ENCODE data around the gene GGTLC2.
A peak's percentile ranks its signal among the peaks of the same experiment; 100 is the strongest.
"Not testable (repeated sequence)": the region's sequence is repeated elsewhere in the genome, so short reads cannot be mapped to it uniquely, and the experiment has no call there.

Gene GGTLC2

DNA sequence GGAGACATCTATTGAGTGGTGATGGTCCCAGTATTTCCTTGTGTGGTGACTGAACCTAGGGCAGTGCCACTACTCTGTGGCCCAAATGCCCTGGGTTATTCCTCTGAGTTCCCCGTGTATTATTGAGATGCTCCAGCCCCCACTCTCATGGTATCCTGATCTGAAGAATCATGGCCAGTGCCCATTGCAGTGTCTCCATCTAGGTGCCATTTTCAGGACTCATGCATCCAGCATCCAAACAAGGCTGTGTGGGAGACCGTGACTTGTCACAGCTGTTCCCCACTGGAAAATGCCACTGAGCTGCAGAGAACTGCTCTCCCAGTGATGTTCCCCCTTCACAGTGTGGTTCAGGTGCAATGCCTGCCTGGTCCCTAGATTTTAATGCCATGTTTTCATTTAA lies 24.7 kb downstream of the GGTLC2 start:
- DNase-seq (ENCODE audit: low spot score), result no peak

DNA sequence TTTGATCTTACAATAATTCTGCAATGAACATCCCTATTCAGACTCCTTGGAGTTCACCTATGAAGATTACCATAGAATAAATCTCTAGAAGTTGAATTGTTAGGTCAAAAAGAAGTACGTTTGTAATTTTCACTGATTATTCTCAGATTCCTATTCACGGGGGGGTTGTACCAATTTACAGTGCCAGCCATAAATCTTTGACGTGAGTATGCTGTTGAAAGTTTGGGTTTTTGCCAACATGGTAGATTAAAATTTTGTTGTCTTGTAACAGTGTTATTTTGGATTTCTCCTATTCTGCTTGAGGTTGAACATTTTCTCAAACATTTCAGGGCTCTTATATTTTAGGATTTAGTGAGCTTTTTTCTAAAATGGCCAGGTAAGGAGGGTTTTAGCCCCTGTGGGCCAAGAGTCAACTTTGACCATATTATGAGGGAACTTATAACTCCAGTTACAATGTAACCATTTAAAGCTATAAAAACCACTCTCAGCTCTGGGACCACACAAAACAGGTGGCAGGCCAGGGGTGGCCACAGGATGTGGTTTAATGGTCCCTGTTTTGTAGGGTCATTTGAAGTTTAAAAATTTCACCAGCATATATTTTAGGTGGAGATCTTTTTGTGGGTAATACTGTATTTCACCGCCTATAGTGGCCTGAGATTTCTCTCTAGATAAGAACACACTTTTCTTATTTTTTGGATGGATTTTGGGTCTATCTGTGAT lies 25.8 kb downstream of the GGTLC2 start:
- no peak for DNase-seq (ENCODE audit: low spot score)

DNA sequence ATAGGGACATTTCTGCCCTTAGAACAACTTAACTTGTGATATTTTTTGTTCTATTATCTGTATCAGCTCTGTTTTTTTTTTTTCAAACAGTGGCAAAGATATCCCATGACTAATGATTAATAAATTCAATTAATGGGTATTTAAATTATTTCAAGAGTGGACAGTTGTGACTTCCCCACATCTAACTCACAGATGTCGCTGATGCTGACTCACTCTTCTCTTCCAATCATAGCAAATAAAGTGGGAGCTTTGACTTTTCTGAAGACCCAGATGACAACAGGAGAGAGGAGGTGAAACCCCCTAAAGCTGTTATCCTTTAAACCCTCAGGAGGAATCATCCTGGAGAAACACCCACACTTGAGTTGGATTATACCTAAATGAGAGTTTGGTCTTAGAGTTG lies 27.1 kb downstream of the GGTLC2 start:
- no peak for DNase-seq (ENCODE audit: low spot score)

DNA sequence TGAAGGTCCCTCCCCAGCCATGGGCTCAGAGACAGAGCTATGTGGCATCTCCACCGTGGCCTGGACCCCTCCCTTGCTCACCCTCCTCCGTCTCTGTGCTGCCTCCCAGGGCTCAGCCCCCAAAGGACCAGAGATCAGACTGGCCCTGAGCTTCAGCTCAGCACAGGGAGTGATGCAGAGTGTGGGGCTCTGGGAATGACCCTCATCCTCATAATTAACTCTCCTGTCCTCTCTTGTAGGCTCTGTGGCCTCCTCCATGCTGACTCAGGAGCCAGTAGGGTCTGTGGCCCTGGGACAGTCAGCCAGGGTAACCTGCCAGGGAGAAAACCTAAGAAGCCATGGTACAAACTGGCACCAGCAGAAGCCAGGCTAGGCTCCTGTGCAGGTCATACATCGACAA lies 28.7 kb downstream of the GGTLC2 start:
- no peak for DNase-seq (ENCODE audit: low spot score)

DNA sequence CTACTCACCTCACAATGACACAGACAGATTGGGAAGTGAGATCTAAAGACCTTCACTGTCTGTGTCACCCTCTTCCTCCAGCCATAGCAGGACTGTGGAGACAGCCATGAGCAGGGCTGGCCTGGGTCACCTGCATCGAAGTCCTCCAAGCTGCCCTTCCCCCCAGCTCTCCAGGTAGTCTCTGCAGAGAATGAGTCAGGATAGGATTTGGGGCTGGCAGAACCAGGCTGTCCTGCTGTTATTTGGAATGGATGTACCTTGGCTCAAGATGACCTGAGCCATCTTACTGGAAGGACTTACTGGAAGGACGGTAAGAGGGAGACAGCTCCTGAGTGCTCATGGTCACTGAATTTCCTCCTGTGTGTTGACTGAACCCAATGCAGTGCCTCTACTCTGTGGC lies 29.2 kb downstream of the GGTLC2 start:
- DNase-seq (ENCODE audit: low spot score), result no peak

DNA sequence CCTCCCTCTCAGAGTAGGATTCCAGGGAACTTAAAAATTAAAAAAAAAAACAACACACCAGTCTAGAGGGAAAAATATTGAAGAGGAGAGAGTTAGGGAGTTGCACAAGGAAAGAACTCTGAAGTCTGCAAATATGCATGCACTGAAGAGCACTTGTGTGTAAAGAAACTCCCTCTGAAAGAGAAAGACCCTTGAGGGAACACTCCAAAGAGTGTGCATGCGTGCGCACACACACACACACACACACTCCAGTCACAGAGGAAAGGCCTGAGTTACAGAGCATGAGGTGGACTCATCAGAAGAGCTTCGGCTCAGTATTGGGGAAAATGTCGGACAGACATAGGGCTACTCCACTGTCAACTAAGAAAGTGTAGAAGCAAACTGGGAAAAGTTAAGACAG lies 30.1 kb downstream of the GGTLC2 start:
- DNase-seq (ENCODE audit: low spot score), result no peak

DNA sequence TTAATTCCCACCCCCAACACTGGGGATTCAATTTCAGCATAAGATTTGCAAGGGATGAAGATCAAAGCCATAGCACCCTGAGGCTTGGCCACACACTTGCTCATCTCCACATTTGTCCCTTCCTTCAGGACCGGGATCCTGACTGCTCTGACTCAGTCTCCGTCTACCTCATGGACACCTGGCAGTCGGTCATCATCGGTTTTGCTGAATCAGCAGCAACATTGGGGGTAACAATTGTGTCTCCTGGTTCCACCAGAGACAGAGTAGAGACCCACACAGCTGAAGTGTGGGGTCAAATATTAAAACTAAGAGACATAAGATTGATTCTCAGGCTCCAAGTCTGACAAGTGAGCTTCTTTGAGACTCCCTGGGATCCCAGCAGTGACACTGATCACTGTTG lies 34.6 kb downstream of the GGTLC2 start:
- no peak for DNase-seq (ENCODE audit: low spot score)

DNA sequence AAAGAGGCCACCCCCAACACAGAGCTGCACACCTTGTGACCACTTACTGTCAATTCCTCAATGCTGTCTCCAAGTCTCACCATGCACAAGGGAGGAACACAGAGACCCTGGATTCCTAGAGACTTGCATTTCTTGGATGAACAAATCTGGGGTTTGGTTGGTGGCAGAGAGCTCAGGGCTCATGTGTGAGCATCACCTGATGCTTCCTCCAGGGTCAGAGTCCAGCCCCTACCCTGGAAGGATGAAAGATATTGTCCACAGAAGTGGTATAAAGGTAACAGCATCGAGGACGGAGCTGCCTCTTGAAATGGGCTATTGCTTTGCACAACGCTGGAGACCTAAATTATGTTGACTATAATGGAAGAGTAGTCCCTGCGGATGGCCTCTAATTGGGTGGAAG lies 36.0 kb downstream of the GGTLC2 start:
- no peak for DNase-seq (ENCODE audit: low spot score)

DNA sequence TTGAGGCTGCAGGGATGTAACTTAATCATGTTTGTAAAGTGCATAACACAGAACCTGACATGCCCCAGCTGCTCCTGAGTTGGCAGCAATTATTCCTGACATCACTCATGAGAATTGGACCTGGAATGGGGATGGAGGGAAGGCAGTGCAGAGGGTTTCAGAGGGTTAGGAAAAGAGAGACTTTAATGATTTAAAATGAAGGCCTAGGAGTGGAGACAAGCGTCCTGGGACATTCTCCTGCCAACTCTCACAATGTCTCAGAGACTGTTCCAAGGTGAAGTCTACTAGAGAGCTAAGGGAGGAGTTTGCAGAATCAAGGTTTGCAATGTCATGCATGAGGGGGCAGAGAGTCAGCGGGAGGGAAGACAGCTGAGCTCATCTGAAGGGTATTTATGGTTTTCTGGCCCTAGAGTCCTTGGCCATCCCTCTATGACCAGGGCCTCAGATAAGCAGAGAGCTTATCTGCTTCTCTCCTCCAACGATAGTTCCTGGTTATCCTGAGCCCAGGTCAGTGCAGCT lies 36.9 kb downstream of the GGTLC2 start:
- peak; percentile 82 for DNase-seq (ENCODE audit: low spot score)

DNA sequence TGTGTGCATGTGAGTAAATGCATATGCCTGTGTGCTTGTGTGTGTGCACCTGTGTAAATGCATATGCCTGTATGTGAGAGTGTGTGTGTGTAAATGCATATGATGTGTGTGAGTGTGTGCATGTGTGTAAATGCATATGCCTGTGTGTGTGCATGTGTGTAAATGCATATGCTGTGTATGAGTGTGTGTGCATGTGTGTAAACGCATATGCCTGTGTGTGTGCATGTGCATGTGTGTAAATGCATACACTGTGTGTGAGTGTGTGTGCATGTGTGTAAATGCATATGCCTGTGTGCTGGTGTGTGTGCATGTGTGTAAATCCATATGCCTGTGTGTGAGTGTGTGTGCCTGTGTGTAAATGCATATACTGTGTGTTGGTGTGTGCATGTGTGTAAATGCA lies 37.8 kb downstream of the GGTLC2 start:
- no peak for DNase-seq (ENCODE audit: low spot score)

DNA sequence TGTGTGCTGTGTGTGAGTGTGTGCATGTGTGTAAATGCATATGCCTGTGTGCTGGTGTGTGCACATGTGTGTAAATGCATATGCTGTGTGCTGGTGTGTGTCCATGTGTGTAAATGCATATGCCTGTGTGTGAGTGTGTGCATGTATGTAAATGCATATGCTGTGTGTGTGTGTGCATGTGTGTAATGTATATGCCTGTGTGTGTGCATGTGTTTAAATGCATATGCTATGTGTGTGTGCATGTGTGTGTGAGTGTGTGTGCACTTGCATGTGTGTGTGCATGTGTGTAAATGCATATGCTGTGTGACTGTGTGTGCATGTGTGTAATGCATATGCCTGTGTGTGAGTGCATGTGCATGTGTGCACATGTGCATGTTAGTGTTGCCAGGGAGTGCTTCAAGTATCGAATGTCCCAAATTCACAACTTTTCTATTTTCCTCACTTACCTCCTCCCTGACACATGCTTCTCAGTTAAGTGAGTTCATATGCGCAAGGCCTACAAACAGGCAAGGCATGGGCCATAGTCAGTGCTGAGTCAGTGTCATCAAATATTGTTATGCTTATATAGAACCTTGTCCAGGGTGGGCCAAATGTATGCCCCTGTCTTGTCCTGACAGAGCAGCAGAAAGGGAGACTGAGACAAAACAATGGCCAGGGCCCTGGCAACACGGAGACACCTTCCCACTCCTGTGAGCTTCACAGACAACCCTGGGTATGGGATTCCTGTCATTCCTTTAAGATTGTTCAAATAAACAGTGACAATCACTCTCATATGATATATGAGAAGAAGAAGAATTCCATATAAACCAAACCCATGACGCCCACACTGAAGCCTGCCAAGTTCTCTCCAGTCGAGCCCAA lies 38.6 kb downstream of the GGTLC2 start:
- peak; percentile 23 for DNase-seq (ENCODE audit: low spot score)

DNA sequence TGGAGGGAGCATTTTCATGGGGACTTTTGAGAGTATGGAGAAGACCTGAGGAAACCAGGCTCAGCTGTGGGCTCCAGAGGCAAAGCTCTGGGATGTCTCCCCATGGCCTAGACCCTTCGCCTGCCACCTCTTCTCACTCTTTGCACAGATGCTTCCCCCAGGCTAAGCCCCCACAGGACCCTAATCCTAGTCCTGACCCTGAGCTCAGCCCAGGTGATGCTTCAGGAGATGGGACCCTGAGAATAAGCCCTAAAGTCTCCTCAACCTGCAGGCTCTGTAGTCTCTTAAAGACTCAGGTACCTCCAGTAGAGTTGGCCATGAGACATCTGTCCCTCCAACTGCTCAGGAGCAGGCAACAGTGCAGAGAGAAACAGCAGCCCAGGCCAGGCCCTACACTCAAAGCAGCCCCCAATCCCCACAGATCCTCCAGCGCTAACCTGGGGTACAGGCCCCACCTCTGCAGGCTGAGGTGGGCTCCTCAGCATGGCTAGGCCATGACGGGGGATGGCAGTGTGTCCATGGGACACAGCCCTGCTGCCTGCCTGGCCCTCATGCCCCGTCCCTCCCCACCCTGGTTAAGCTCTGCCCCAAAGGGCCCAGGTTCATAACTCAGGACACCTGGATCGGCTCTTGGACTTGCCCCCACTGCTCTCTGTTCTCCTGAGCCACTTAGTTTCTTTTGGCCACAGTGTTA lies 39.4 kb downstream of the GGTLC2 start:
- DNase-seq (ENCODE audit: low spot score), result no peak

DNA sequence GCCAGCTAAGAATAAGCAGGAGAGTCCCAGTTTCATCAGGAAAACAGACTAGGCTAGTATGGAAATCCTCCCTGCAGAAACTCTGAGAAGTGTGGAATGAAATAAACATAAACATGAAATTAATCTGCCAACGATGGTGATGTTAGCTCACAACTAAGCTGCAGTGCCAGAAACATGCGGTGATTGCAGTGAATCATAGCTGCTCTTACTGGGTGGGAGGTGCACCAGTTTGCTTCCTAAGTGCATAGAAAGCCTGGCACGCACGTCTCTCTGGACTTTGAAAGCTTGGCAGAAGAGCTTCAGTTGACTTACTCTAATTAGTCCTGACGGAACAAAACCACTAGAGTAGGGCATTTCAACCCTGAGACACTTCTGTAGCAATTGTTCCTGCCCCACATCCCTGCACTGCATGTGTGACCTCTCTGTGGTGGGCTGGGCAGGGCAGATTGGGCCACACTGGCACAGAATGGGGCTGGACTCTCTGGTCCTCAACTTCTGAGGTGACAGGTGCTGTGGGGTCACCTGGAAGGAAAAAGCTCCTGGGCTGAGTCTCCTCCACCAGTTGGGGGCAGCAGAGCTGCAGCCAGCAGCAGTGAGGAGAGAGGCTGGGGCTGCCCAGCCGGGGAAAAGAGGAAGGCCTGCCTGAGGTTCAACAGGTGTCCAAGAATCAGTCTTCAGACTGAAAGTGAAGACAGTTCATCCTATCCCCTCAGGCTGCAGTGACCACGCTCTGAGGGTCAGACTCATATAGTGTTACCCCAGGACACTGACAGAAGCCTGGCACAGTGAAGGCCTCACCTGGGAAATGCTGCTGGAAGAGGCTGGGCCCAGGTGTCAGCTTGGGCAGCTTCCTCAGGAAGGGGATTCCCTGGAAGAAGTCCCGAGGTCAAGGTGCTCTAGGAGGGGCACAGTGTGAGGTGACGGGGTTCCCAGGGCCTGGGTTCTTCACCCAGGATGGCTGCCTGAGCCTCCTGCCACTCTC lies 40.5 kb downstream of the GGTLC2 start:
- peak; percentile 42 for DNase-seq (ENCODE audit: low spot score)

DNA sequence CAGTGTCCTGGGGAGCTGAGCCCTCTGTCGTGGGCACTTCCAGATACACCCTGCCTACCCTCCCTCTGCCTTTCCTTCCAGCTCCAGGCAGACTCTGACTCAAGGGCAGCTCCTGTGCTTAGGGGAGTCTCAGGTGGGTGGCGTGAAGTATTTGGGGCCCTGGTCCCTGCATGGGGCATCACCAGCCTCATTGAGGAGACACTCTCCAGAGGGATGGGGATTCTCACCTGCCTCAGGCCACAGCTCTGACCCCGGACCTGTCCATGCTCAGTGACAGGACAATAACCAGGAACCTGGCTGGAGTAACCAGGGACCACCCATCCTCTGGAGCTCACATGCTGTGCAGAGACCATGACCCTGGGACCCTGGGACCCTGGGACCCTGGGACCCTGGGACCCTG lies 41.2 kb downstream of the GGTLC2 start:
- no peak for DNase-seq (ENCODE audit: low spot score)

DNA sequence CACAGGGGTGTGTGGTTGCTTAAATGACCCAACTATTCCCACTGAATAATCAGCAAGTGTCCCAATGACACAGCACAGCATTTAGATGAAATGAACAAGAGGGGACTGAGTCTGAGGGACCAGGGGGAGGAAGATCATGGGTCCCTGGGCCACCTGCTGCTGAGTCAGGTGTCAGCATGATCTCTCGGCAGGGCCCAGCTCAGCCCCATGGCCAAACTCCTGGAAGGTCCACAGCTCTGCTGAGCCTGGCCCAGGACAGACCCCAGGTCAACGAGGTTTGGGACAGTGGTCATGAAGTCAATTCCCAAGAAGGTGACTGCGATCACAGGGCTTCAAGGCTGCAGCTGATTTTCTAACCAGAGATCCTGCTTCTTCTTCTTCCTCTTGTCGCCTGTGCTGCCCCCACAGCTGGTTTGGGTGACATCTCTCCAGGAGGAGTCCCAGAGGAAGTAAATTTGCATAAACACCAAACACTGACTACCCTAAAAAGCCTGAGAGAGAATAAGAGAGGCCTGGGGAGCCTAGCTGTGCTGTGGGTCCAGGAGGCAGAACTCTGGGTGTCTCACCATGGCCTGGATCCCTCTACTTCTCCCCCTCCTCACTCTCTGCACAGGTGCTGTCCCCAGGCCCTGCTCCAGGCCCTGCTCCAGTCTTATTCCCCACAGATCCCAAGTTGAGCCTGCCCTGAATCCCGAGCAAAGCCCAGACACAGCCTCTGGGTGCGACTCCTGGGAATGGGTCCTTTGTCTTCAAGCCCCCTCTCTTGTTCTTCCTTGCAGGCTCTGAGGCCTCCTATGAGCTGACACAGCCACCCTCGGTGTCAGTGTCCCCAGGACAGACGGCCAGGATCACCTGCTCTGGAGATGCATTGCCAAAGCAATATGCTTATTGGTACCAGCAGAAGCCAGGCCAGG lies 42.0 kb downstream of the GGTLC2 start:
- DNase-seq (ENCODE audit: low spot score), result not testable (repeated sequence)

DNA sequence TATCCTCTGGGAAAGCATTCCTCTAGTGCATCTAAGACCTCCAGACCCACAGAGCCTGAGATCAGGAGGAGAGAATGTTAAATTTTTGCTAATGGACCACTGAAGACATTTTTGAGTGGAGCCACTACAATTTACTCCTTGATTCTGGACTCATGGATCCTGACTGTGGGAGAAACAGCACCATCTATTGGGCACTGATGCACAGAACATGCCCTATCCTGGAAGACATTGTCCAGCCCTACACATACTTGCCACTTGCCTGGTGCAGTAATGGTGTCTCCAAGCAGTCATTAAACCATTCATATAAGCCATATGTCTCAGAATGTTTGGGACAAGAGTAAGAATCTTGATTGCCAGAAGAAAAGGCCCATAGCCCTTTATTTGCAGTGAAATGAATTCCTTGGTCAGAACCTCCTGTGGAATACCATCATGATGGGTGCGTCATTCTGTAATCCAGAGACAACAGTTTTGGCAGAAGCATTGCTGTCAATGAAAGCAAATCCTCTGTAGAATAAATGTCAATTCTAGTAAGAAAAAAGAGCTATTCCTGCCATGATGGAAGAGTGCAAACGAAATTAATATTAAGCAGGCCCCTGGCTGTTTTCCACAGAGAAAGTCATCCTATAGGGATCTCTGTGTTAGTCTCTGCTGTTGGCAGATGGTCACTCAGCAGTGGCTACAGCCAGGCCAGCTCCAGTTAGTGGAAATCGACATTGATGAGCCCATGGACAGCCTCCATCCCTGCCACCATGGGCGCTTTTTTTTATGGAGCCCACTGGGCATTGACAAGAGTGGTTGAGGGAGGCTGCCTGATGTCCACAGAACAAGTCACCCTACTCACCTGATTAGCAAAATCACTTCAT lies 43.5 kb downstream of the GGTLC2 start:
- DNase-seq (ENCODE audit: low spot score), result peak; percentile 53

DNA sequence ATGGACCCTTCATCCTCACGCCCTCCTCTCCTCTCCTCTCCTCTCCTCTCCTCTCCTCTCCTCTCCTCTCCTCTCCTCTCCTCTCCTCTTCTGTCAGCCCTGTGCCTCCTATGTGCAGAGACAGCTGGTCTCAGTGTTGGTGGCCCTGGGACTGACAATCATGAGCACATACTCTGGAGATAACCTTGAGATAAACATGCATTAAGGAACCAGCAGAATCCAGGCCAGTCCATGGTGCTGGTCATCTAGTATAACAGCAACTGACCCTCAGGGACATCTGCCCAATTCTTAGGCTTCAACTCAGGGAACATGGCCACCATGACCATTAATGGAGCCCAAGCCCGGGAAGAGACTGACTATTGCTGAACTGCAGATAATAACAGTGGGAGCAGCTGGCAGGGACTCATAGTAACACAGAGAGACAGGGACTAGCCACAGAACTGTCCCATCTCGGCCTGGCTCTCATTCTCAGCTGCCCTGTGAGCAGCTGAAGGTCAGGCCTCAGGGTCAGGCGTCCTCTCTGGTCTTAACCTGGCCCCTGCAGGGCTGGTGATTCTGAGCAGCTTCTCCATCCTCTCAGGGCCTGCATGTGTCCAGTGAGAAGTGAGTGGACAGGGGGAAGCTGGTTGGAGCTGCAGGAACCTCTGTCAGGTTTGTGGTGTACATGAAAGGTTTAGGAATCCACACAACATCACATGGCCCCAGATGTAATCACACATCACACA lies 45.4 kb downstream of the GGTLC2 start:
- DNase-seq (ENCODE audit: low spot score), result no peak

DNA sequence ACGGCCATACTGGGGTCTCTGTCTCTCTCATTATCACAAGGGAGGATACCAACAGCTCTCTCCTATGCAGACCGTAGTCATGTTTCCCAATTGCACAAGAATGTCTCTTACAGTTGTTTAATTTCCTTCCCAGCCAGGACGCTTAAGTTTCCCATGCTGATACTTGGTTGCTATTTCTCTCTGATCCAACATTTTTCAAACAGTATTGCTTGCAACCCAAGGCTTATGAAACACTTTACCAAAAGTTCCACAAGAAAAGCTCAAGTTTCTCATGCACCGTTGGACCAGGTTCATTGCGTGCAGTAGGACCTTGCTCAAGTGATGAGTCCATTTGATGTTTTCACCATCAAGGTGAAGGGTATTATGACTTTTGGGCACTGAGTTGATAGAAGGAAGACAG lies 46.6 kb downstream of the GGTLC2 start:
- DNase-seq (ENCODE audit: low spot score), result no peak

All from kidney tubule cell (primary cell).